Measurements from ENCODE around the gene SYNDIG1. TPM values are rescaled to one million over a fixed set of nuclear protein-coding genes. Genes with fewer than 3 reads are reported as not detected.

The SYNDIG1 gene
- total and polyA plus RNA-seq, 5 donors, result 26.3 to 38.6 (median 34.6) TPM

DNA sequence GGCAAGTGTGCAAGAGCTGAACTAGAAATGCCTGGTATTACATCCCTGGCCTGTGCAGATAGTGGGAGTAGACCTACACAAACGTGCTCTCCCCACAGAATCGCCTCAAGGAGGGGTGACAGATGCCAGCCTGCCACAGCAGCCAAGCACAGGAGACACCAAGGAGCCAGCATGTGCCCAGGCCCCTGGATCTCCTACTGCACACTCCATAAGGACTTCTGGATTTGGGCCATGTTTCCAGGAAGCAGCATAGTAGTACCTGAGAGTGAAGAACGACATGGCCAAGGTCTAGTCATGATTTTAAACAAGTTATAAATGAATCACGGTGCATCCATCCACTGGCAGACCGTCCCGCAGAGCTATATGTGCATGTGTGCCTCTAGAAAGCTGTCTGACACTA is 232.2 kb downstream of the SYNDIG1 start:
- ATAC-seq (no peak), DNase-seq (no peak)
- no peak overlapping the region for H3K27ac ChIP-seq (ENCODE audit: low read length)
- no peaks in the 10 kb centered on the region for H3K4me1 ChIP-seq (ENCODE audit: control insufficient read depth, insufficient read depth, low read length)
- no peaks in the 10 kb centered on the region for H3K27me3 ChIP-seq (ENCODE audit: control insufficient read depth, insufficient read depth)
- no peaks in the 10 kb centered on the region for H3K9me3 ChIP-seq (ENCODE audit: control insufficient read depth, low read length)
- intact Hi-C loops (cut with DNase I), result no loop called here
- no peak overlapping the region for H3K4me3 ChIP-seq (ENCODE audit: low read length)
- WGBS, result 75% methylated on average over 6 of the region's 6 CpGs

DNA sequence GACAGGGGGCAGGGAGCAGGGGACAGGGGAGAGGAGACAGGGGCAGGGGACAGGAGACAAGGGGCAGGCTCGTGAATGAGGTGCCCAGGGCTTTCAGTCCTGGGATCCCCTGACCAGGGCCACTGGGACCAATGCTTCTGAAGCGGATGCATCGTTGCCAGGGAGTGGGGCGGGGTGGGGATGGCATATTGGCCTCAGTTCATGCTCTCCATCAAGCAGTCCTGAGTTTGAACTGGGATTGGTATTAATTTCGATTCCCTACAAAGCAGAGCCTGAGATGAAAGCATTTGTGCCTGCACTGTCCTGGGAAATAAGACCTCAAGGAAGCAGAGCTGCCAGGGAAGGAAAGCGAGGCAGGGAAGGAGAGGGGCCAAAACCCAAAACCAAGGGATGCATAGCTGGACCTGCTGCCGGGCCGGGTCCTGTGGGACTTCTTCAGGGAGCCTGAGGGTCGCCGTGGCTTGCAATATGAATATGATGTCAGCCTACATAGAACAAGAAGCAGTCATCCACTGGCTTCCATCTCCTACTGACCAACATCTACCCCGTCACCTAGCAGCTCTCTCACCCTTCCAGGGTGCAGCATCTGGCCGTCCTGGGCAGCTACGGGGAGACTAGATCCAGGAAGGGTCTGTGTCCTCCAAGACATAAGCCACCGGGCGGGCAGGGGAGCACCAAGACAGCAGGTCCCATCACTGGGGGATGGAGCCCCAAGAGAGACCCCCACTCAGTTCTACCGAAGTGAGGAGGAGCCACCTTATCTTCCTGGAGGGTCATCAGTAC is 233.3 kb downstream of the SYNDIG1 start:
- no peak for DNase-seq

DNA sequence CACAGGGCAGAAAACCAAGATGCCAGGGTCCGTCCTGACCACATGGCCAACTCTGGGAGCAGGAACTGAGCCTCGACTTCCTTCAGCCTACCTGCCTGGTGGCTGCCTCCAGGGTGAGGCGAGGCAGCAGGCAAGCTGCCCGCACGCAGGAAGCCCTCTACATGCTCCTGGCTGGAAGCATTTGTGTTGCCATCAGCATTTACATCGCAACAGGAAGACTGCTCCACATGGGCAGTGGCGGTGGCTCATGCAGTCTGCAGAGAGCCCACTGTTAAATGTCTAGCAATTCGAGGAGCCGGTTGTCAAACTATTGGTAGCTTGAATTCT is 233.8 kb downstream of the SYNDIG1 start:
- 90% methylated on average over 9 of the region's 9 CpGs for WGBS
- H3K27me3 ChIP-seq (ENCODE audit: control insufficient read depth, insufficient read depth), result no peaks in the 10 kb centered on the region
- DNase-seq (no peak), ATAC-seq (no peak)
- no peak overlapping the region for H3K27ac ChIP-seq (ENCODE audit: low read length)
- no peaks in the 10 kb centered on the region for H3K9me3 ChIP-seq (ENCODE audit: control insufficient read depth, low read length)
- intact Hi-C loops (cut with DNase I), result no loop called here
- no peak overlapping the region for H3K4me3 ChIP-seq (ENCODE audit: low read length)
- H3K4me1 ChIP-seq (ENCODE audit: control insufficient read depth, insufficient read depth, low read length), result no peaks in the 10 kb centered on the region

More for the DNA sequence above, 233.3 kb downstream of the SYNDIG1 start:
- intact Hi-C loops (cut with DNase I), result no loop called here
- 84% methylated on average over 16 of the region's 16 CpGs for WGBS
- Histone ChIP-seq H3K4me3 (ENCODE audit: low read length) (no peak overlapping the region), H3K4me1 (ENCODE audit: control insufficient read depth, insufficient read depth, low read length) (no peaks in the 10 kb centered on the region), H3K9me3 (ENCODE audit: control insufficient read depth, low read length) (no peaks in the 10 kb centered on the region), H3K27ac (ENCODE audit: low read length) (no peak overlapping the region), H3K27me3 (ENCODE audit: control insufficient read depth, insufficient read depth) (no peaks in the 10 kb centered on the region)
- no peak for ATAC-seq

DNA sequence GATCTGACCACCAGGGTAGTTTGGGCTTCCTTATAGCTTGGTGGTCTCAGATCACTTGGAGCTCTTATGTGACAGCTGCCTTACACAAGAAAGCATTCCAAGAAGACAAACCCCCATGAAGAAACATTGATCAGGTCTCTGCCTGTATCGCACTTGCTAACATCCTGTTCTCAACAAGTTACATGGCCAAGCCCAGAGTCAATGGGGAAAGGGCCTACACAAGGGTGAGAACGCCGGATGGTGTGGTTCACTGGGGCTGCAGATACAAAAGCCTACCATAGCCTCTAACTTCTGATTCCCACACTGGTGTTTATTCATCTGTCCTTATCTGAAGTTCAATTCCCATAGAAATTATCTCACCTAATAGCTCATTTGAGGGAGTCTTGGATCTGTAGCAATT is 235.5 kb downstream of the SYNDIG1 start:
- WGBS, result 86% methylated on average over 3 of the region's 3 CpGs
- H3K27ac ChIP-seq (ENCODE audit: low read length), result no peak overlapping the region
- intact Hi-C loops (cut with DNase I), result no loop called here
- H3K4me1 ChIP-seq (ENCODE audit: control insufficient read depth, insufficient read depth, low read length), result peaks cover 3% of the 10 kb centered on the region
- no peaks in the 10 kb centered on the region for H3K9me3 ChIP-seq (ENCODE audit: control insufficient read depth, low read length)
- no peak for ATAC-seq
- no peaks in the 10 kb centered on the region for H3K27me3 ChIP-seq (ENCODE audit: control insufficient read depth, insufficient read depth)
- DNase-seq, result no peak
- H3K4me3 ChIP-seq (ENCODE audit: low read length), result no peak overlapping the region

DNA sequence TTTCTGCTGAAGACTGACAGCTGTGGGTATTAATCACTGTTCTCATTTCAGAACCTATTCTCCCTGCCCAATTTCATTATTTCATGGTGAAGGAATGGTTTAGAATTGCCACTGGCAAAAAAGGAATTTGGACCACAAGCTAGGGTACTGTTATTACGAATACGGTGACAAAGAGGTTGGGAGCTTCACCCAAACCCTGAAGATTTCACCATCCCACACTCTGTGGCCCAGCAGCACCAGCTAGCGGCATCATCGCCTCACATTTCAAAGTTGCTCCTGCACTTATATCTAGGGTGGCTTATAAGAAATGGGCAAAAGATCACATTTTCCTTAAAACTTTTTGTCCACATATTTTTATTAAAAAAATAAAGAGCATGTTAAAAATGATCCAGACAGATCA is 236.1 kb downstream of the SYNDIG1 start:
- 79% methylated on average over 4 of the region's 4 CpGs for whole genome bisulfite sequencing
- intact Hi-C loops (cut with DNase I), result no loop called here
- no peak for ATAC-seq

GRCh38 chr20:24708411-24709295 is 239.2 kb downstream of the SYNDIG1 start:
- DNase-seq, result no peak
- H3K4me1 ChIP-seq (ENCODE audit: control insufficient read depth, insufficient read depth, low read length), result peaks cover 3% of the 10 kb centered on the region
- 51% methylated on average over 8 of the region's 8 CpGs for WGBS
- H3K9me3 ChIP-seq (ENCODE audit: control insufficient read depth, low read length), result no peaks in the 10 kb centered on the region
- no peak for ATAC-seq
- H3K27me3 ChIP-seq (ENCODE audit: control insufficient read depth, insufficient read depth), result no peaks in the 10 kb centered on the region
- H3K27ac ChIP-seq (ENCODE audit: low read length), result no peak overlapping the region
- no peak overlapping the region for H3K4me3 ChIP-seq (ENCODE audit: low read length)
- intact Hi-C loops (cut with DNase I), result no loop called here

More for the DNA sequence above, 236.1 kb downstream of the SYNDIG1 start:
- no peaks in the 10 kb centered on the region for H3K27me3 ChIP-seq (ENCODE audit: control insufficient read depth, insufficient read depth)
- peaks cover 3% of the 10 kb centered on the region for H3K4me1 ChIP-seq (ENCODE audit: control insufficient read depth, insufficient read depth, low read length)
- no peak overlapping the region for H3K27ac ChIP-seq (ENCODE audit: low read length)
- H3K9me3 ChIP-seq (ENCODE audit: control insufficient read depth, low read length), result no peaks in the 10 kb centered on the region
- no peak for DNase-seq
- no peak overlapping the region for H3K4me3 ChIP-seq (ENCODE audit: low read length)

Data from right cardiac atrium (tissue), 5 donors.